Urothelium cell line (cell line): ENCODE measurements around the gene ABR.
A peak's percentile ranks its signal among the peaks of the same experiment; 100 is the strongest.
"Not testable (repeated sequence)": the region's sequence is repeated elsewhere in the genome, so short reads cannot be mapped to it uniquely, and the experiment has no call there.

Source experiments
- DNase-seq: peaks from one replicate; pipeline ENCODE4 v3.0.0; 2011; ENCODE audit warnings: low spot score, mixed read lengths
- FAIRE-seq: peaks from 2 replicates; lab custom pipeline; 2011; peaks lifted over from hg19 to GRCh38; lab: Jason Lieb, UNC

The ABR gene

DNA sequence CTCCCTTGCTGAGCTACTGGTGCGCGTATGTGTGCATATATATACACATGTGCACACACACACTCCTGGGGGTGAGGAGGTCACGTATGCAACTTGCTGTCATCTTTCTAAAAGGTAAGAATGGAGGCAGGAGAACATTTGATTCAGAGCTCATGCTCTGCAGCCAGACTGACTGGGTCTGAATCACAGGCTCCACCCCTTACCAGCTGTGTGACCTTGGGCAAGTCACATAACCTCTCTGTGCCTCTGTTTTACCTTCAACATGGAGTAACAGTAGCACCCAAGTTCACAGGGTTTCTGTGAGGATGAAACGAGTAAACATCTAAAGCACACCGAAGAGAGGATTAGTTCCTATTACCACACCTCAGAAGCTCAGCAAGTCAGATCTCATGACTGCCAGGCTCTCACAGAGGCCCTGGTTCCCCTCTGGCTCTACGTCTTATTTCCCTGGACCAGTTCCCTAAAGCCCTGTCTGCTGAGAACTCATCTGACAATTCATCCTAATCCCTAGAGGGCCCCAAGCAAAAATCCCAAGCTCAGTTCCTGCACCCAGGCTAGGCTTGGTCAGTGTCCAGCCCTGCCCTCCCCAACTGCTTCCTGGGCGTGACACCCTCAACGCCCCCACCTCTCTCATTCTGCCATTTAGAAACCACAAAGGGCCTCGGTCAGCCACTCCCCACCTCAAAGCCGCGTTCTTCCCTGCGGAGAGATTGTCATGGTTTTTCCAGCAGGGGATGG is 28.7 kb downstream of the ABR start:
- FAIRE-seq = no peak

DNA sequence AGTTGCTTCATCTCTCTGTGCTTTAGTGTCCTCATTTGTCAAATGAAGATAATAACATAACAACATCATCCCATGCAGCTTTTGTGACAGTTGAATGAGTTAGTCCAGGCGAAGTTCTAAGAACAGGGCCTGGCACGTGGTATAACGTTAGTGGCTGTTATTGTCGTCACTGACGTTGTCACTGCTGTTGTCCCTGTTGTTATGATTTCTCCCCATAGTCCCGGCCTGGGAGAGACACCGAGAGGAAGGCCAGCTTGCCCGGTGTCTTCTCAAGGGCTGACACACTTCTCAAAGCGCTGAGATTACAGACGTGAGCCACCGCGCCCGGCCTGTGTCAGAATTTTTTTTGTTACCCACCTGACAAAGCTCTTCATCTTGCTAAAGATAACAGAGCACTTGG is 29.9 kb downstream of the ABR start:
- DNase-seq = no peak
- FAIRE-seq = no peak

More for the DNA sequence above, 28.7 kb downstream of the ABR start:
- no peak for DNase-seq

DNA sequence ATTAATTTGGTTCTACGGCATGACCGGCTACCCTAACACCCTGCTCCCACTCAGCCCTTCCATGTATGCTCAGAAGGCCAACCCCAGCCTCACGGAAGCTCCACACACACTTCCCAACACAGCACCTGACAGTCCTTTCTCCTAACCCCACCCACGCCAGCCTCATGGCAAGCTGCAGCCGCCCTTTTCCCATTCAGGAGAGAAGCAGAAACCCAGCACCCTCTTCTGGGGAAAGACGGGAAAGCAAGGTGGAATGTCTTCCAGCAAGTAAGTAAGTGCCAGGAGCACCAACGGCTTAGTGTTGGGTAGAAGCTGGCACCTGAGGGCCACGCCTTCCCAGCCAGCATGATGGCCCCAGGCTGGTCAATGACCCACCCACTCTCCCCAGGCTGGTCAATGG is 32.1 kb downstream of the ABR start:
- DNase-seq (no peak), FAIRE-seq (no peak)

DNA sequence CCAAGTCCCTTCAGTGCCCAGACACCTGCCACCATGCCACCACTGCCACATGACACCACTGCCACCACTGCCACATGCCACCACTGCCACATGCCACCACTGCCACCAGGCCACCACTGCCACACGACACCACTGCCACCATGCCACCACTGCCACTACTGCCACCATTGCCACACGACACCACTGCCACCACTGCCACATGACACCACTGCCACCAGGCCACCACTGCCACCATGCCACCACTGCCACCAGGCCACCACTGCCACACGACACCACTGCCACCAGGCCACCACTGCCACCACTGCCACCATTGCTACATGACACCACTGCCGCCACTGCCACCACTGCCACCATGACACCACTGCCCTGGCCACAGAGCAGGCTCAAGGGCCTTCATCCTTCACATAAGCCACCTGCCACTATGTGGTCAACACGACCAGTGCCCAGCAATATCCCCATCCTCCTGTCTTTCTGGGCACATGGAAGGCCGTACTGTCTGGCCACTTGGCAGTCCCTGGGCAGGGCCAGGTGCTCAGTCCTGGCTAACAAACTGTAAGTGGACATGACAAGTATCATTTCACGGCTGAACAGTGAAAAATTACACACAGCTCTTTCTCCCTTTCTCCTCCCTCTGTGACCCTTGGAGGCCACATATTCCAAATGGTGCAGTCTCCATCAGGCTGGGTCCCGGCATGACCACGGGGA is 33.1 kb downstream of the ABR start:
- peak; percentile 92 for FAIRE-seq

DNA sequence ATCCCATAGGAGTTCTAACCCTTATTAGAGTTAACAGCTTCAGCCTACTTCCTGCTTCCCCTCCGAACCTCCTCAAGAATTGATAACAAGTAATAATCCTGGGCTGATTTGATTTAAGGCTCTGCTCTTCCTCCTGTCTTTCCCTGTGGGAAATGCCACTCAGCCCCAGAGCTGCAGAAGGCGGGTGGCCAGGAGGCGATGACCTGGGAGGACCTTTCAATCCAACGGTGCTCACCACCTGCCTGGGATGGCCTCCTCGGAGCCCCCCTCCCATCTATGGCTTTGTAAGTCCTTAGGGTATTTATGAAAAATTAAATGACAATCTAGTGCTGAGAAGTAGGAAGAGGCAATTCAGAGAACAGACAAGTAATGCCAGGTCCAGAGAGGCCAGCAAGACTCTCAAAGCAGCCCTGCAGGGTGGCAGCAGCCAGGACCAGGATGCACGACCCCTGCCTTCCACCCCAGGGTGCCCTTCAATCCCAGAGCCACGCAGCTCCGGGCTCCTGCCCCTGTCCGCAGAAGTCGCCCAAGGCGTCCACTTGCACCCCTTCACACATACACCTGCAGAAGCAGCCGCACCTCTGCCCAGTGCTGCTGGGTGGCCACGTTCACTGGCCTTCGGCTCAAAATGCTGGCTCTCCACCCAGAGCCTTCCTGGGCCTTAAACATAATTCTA is 34.3 kb downstream of the ABR start:
- FAIRE-seq (no peak), DNase-seq (no peak)

More for the DNA sequence above, 33.1 kb downstream of the ABR start:
- DNase-seq = no peak

DNA sequence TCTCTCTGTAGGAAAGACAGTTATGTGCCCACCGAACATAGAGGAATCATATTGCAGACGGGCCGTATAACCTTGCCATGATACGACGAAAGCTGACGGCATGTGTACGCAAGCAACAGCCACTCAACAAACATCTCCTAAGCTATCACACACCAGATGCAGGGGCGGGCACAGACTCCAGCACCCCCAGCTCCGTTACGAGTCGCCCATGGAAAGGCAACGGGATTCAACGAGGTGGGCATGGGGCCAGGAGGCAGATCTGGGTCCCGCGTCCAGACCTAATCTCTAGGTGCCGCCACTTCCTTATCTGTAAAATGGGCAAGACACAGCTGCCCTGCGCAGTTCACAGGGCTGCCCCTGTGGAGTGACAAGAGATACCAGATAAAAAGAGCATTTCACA is 35.6 kb downstream of the ABR start:
- DNase-seq (no peak), FAIRE-seq (no peak)

DNA sequence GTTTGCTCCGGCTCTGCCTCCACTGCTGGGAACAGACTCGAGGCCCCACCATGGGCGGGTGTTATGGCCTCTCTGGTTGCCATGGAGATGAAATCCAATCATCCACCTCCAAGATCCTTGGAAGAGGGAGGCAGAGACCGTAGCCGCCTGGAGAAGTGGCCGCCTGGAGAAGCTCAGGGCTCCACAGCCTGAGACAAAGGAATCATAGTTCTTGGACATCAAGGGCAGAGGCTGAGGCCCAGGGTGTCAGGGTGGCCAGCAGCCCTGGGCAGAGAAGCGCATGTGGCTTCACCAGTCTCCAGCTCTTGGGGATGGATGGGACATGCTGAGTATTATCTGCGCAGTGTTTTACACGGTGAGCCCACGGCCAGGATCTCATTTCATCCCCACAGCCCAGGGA is 36.2 kb downstream of the ABR start:
- DNase-seq (no peak), FAIRE-seq (no peak)

DNA sequence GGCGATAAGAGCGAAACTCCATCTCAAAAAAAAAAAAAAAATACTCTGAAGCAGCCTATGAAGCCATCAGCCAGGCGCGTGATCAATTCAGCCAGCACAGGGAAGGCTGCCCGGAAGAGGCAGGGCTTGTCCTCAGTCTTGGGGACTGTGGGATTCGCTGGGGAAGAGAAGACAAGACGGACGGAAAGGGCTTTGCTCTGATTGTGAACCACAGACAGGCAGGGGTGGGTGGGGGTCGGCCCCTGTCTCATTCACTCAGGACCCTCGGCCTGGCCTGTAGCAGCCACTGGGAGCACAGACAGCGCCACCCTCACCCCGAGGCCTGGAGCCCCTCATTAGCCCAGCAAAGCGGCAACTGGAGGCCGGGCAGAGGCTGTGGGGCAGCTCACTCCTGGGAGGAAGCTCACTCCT is 37.2 kb downstream of the ABR start:
- no peak for FAIRE-seq

DNA sequence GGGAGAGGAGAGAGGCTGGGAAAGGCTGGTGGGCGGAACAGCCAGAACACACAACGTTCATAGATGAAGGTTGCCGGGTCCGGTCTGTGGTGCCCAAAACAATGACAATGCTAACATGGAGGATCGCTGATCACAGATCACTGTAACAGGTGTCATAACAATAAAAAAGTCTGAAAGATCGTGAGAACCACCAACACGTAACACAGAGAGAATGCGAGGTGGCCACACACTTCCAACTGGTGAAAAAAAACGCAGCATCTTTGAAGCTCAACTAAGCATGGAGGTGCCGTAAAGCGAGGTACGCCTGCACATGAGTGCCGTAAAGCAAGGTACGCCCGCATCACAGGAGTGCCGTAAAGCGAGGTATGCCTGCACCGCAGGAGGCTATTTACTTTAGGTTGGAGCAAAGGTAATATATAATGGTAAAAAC is 42.3 kb downstream of the ABR start:
- FAIRE-seq = no peak
- peak; percentile 60 for DNase-seq

More for the DNA sequence above, 37.2 kb downstream of the ABR start:
- DNase-seq = no peak

DNA sequence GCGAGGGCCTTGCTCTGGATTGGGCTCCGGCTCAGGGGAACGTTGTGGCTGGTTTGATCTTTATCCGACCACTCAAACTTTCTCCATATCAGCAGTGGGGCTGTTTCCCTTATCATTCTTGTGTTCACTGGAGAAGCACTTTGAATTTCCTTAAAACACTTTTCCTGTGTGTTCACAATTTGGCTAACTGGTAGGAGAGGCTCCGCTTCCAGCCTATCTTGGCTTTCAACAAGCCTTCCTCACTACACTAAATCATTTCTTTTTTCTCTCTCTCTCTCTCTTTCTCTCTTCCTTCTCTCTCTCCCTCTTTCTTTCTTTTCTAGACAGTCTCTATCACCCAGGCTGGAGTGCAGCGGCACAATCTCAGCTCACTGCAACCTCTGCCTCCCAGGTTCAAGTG is 43.0 kb downstream of the ABR start:
- FAIRE-seq = no peak
- DNase-seq = no peak

DNA sequence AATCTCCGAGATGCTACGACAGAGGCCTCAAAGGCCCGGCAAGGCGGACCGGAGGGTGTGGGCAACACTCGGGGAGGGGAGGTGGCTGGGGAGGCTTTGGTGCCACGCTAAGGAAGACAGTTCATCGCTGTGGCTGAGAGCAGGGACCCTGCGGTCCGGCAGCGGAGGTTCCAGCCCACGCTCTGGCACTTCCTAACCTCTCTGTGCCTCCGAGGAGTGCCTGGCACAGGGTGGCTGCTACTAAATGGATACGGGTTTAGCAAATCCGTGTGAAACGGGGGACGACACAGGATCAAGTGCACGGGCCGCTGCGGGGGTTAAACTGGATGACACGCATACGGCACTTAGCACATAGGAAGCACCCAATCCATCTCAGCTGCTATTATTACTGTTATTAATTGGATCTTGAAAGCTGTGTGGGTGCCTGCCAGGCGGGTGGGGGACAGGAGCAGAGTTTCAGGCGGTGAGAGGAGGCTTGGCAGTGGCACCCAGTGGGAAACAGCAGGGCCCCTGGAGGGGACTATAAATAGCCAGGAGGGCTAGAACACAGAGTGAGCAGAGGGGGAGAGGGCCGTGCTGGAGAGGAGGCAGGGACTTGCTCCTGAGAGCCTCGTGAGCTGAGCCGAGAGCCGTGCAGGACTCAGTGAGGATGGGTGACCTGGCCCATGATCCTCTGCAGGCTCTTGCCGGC is 45.0 kb downstream of the ABR start:
- DNase-seq (no peak), FAIRE-seq (no peak)

DNA sequence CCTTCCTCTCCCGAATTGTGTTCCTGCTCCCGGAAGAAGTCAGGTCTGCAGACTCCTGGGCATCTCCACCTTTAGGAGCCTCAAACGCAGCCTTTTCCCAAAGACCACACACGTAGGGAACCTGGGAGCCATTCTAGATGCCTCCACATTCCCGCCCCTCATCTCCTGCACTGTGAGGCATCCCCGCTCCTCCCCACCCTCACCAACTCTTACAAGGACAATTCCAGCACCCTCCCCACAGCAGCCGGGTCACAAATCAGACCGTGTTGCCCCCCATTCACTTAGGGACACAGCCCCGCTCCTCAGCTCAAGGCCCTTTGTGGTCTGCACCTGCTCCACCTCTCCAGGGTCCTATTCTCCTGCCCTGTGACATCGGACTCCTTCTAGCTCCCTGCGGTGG is 49.6 kb downstream of the ABR start:
- no peak for FAIRE-seq

DNA sequence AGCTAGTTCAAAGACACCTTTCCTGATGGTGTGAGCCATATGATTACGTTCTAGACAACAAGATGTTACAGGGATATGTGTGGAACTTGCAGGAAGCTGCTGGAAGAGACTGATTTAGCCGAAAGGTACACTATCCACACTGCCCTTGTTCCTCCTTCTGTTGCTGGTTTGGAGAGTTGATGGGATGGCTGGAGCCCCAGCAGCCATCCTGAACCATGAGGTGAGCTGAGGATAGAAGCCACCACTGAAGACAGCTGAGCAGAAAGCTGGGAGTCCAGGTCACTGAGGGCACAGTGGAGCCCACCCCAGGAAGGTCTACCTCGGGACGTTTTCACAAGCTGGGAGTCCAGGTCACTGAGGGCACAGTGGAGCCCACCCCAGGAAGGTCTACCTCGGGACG is 51.3 kb downstream of the ABR start:
- not testable (repeated sequence) for DNase-seq, FAIRE-seq

More for the DNA sequence above, 49.6 kb downstream of the ABR start:
- DNase-seq = no peak

DNA sequence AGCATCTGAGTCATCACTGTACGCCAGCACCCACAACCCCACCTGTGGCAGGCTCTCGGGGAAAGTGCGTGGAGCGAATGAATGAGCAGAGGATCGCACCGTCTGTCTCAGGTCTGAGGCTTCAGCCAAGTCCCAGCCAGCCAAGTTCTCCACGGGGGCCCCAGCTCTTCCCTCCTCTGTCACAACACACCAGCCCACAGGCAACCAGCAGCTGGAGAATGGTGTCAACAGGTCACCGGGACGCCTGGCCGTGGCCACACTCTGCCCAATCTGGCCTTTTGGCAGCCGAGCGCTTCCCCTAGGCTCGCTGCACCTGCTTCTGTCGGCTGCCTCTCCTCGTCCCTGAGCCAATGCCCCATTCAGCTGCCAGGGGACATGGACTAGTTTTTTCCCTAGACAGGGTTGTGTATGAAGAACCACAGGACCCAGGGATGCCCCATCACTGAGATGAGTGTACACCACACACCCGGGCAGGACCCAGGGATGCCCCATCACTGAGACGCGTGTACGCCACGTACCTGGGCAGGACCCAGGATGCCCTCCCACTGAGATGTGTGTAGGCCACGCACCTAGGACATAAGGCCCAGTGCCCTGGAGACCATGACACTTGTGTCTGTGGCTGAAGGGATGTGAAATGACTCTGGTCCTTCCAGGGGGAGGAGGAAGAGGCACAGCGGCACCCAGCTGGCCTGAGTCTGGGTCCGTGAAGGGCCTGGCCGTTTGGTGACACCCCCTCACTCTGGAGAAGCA is 52.8 kb downstream of the ABR start:
- DNase-seq (no peak), FAIRE-seq (no peak)

DNA sequence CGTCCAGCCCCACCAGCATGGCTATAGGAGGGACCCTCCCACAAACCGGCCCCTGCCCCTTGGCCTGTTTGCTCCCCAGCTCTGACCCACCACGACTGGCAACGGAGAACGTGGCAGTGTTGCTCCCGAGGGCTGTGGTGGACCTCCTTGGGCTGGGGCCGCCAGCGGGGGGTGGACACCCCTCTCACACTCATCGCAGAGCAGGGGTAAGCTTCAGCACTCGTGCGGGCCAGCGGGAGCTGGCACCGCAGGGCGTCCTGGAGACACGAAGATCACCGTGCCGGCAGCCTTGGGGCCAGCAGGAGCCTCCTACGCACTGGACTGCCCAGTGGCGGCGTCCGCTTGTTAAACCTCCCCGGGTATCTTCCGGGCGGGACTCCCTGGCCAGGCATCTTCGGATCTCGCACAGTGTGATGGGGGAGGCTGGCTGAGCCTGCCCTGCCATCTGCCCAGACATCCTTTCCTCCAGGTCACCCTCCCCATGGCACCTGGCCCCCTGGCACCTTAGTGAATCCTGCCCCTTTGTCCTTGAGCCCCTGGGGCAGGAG is 53.5 kb downstream of the ABR start:
- FAIRE-seq = no peak
- no peak for DNase-seq

DNA sequence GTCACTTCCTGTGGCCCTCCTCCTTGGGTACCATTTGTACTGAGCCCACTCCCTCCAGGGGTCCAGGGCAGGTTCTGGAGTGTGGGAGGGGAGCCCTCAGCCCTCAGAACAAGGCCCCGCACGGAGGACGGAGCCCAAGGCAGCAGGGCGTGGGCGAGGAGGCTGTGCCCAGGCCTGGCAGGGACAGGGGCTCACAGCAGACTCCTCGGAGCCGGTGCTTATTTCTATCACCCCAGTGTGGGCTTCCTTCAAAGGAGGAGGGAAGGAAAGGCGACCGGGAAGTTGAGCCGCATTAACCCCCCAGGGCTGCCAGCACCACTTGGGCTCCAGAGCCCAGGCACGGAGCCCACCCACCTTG is 54.0 kb downstream of the ABR start:
- no peak for FAIRE-seq
- no peak for DNase-seq

DNA sequence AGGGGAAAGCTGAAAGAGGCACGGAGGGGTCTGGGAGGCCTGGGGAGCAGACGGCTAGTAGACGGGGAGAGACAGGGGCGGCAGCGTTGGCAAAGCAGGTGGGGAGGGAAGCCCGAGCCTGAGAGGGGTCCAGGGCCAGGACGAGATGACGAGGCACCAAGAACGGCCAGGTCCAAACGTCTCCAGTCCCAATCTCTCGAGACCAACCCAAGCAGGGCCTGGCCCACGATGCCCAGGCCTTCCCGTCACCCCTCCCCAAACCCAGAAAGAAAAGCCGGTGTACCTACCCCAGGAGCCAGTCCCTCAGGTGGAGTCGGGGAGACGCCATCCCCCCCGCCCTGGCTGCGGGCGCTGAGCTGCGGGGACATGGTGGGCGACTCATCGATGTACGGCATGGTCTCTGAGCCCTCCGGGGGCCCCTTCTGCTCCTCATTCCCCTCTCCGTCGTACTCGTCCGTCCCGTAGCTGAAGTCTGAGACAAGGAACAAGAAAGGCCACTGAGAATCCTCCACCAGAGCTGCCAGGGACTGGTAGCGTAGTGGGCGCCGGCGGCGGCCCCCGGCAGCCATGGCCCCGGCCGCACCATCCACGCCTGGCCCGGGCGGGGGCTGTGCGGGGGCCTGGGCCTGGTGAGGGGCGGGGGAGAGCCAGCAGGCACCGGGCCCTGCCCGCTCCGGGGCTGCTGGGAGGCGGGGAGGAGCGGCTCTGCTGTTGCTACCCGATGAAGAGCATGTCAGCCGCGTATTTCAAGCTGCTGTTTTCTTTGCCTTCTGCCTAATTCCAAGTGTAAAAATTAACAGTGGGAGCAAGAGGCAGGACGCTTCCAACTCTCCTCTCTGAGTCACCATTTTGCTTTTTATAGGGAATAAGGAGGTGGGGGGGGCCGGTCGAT is 54.6 kb downstream of the ABR start:
- no peak for FAIRE-seq
- DNase-seq = no peak

DNA sequence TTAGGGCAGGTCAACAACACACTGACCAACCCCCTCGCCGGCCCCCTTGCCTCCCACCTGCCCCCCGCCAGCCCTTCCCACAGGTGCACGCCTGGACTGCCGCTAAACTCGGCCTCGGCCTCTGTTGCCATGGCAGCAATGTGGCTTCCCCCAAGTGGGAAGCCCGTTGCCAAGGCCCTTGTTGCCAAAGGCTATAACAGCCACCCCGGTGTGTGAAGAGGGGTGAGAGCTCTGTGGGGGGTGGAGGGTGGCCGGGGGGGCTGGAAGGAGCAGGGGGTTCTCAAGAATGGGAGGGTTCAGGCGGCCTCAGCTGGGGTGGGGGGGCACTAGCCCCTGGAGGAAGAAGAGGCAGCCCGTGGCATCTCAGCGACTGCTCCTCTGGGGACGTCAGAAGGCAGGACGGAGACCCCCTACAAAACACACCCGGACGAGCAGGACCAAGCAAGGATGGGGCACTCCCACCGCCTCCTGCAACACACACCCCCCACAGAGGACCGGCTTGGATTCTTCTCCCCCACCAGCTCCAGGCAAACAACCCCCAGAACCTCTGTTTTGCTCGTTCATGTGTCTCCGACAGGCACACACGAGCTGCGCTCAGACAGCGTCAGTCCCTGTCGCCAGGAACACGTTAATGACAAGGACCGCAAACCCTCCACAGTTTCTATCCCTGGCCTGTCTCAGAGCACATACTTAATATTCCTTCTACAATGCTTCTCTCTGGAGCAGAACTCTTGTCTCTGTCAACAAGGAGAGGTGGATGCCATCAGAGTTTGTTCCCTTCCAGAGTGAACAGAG is 55.7 kb downstream of the ABR start:
- no peak for DNase-seq
- FAIRE-seq = no peak
